Keratinocyte (primary cell): ENCODE data around the gene MYO9A.

Experiments
- CTCF ChIP-seq, 3 experiments: IDR thresholded peaks in 1 of 3; conservative IDR thresholded peaks in 1 of 3; optimal IDR thresholded peaks in 1 of 3; 2 replicates in 2 of 3; 3 replicates in 1 of 3; pipeline versions ENCODE3 to v1.5.1; 2011; ENCODE audit warnings: low read length in 3 of 3, mild to moderate bottlenecking in 3 of 3, moderate library complexity in 2 of 3, control low read depth in 1 of 3, inconsistent platforms in 1 of 3; ENCODE audit not compliant: insufficient read depth in 2 of 3; ENCODE audit errors: extremely low read depth in 1 of 3
- EZH2 ChIP-seq: IDR thresholded peaks from one replicate; pipeline ENCODE4 v1.6.1; 2012; ENCODE audit warnings: inconsistent platforms, mild to moderate bottlenecking, low read length, moderate library complexity

GRCh38 chr15:72166716-72167417, 48.9 kb upstream of the MYO9A start:
- TF ChIP-seq CTCF (optimal IDR thresholded peaks at IDR 0.05 in 1 of 3, IDR thresholded peaks at IDR 0.05 in 1 of 3, conservative IDR thresholded peaks at IDR 0.05 in 1 of 3; ENCODE audit: extremely low read depth in 1 of 3, insufficient read depth in 2 of 3, low read length in 3 of 3) = no peak
- no peak for TF ChIP-seq EZH2
